HEK293 (cell line): ENCODE measurements around the gene PRKCZ.

Experiments
- CTCF ChIA-PET: fragments of 350-600 bp; formaldehyde crosslinking; extraction: SDS; loops from one replicate; lab custom pipeline; 2021; ENCODE audit warnings: antibody characterized with exemption; lab: Yijun Ruan, JAX
- POLR2A ChIA-PET: fragments of 300-600 bp; formaldehyde crosslinking; extraction: SDS; loops from one replicate; lab custom pipeline; 2020; ENCODE audit warnings: antibody characterized with exemption, inconsistent platforms; lab: Yijun Ruan, JAX
- H3K27ac ChIP-seq: fragments of 200-500 bp; sonication (Bioruptor generic); 2 replicates; pipeline ENCODE4 v1.5.1; 2014; ENCODE audit warnings: low read depth, low read length, control low read depth, inconsistent platforms; ENCODE audit errors: extremely low read depth
- H3K36me3 ChIP-seq, 2 experiments: fragments of 200-500 bp in 1 of 2; sonication (Bioruptor generic) in 1 of 2; 1 replicate in 1 of 2; 2 replicates in 1 of 2; pipeline ENCODE4 v1.5.1; 2014 to 2017; ENCODE audit warnings: inconsistent platforms in 2 of 2, low read length in 2 of 2; ENCODE audit not compliant: control insufficient read depth in 2 of 2, insufficient read depth in 1 of 2
- H3K4me1 ChIP-seq: fragments of 200-500 bp; sonication (Bioruptor generic); 2 replicates; pipeline ENCODE4 v1.5.1; 2014; ENCODE audit warnings: mild to moderate bottlenecking, low read length, inconsistent platforms; ENCODE audit not compliant: control insufficient read depth, insufficient read depth
- H3K4me3 ChIP-seq: 2 replicates; pipeline ENCODE4 v1.5.1; 2011; ENCODE audit warnings: low read depth, mild to moderate bottlenecking, control low read depth, low read length, moderate library complexity
- H3K9me3 ChIP-seq: fragments of 200-500 bp; sonication (Bioruptor generic); 2 replicates; pipeline ENCODE4 v1.5.1; 2014; ENCODE audit warnings: low read depth, low read length, inconsistent platforms; ENCODE audit not compliant: control insufficient read depth, insufficient read depth
- INSM2 ChIP-seq: fragments of 450-650 bp; formaldehyde crosslinking; IDR thresholded peaks from 2 replicates; pipeline ENCODE4 v1.5.1; 2016; ENCODE audit warnings: missing biosample characterization, missing genetic modification characterization
- KLF1 ChIP-seq: fragments of 450-650 bp; formaldehyde crosslinking; IDR thresholded peaks from 2 replicates; pipeline ENCODE4 v1.5.1; 2016; ENCODE audit warnings: missing biosample characterization, missing genetic modification characterization
- KLF8 ChIP-seq: fragments of 450-650 bp; formaldehyde crosslinking; IDR thresholded peaks from 2 replicates; pipeline ENCODE4 v1.5.1; 2016; ENCODE audit warnings: missing biosample characterization, missing genetic modification characterization
- ZNF148 ChIP-seq: fragments of 450-650 bp; formaldehyde crosslinking; IDR thresholded peaks from 2 replicates; pipeline ENCODE4 v1.5.0; 2017; ENCODE audit warnings: missing biosample characterization, missing genetic modification characterization, borderline replicate concordance
- ZNF221 ChIP-seq: fragments of 450-650 bp; formaldehyde crosslinking; IDR thresholded peaks from 2 replicates; pipeline ENCODE4 v1.5.1; 2017; ENCODE audit warnings: missing biosample characterization, missing genetic modification characterization, borderline replicate concordance
- ZNF354C ChIP-seq: fragments of 450-650 bp; formaldehyde crosslinking; IDR thresholded peaks from 2 replicates; pipeline ENCODE4 v1.5.1; 2016; ENCODE audit warnings: missing biosample characterization, missing genetic modification characterization, low read depth, borderline replicate concordance
- ZNF423 ChIP-seq: fragments of 450-650 bp; formaldehyde crosslinking; IDR thresholded peaks from 2 replicates; pipeline ENCODE4 v1.5.1; 2016; ENCODE audit warnings: missing biosample characterization, missing genetic modification characterization
- ZNF548 ChIP-seq: fragments of 450-650 bp; formaldehyde crosslinking; IDR thresholded peaks from 2 replicates; pipeline ENCODE4 v1.5.1; 2016; ENCODE audit warnings: missing biosample characterization, missing genetic modification characterization
- ZNF555 ChIP-seq: fragments of 450-650 bp; formaldehyde crosslinking; conservative IDR thresholded peaks from 2 replicates; pipeline ENCODE4 v1.5.1; 2017; ENCODE audit warnings: missing biosample characterization, mild to moderate bottlenecking, missing genetic modification characterization, inconsistent platforms
- ZNF558 ChIP-seq: fragments of 450-650 bp; formaldehyde crosslinking; IDR thresholded peaks from 2 replicates; pipeline ENCODE4 v1.5.1; 2016; ENCODE audit warnings: missing biosample characterization, missing genetic modification characterization
- ZNF561 ChIP-seq: fragments of 450-650 bp; IDR thresholded peaks from 2 replicates; pipeline ENCODE4 v1.5.1; 2018; ENCODE audit warnings: missing biosample characterization, missing genetic modification characterization, borderline replicate concordance
- ZNF629 ChIP-seq: fragments of 450-650 bp; formaldehyde crosslinking; IDR thresholded peaks from 2 replicates; pipeline ENCODE4 v1.5.1; 2017; ENCODE audit warnings: missing biosample characterization, missing genetic modification characterization
- ZNF785 ChIP-seq: fragments of 450-650 bp; formaldehyde crosslinking; IDR thresholded peaks from 2 replicates; pipeline ENCODE4 v1.5.1; 2016; ENCODE audit warnings: missing biosample characterization, missing genetic modification characterization
- ZNF791 ChIP-seq: fragments of 450-650 bp; formaldehyde crosslinking; IDR thresholded peaks from 2 replicates; pipeline ENCODE4 v1.5.1; 2016; ENCODE audit warnings: missing biosample characterization, missing genetic modification characterization
- ZSCAN16 ChIP-seq: fragments of 450-650 bp; formaldehyde crosslinking; IDR thresholded peaks from 2 replicates; pipeline ENCODE4 v1.5.1; 2016; ENCODE audit warnings: missing biosample characterization, missing genetic modification characterization
- ZSCAN5A ChIP-seq: fragments of 450-650 bp; formaldehyde crosslinking; IDR thresholded peaks from 2 replicates; pipeline ENCODE4 v1.5.1; 2016; ENCODE audit warnings: missing biosample characterization, missing genetic modification characterization
- TF ChIP-seq, protein P1 (sequence below): fragments of 450-650 bp; formaldehyde crosslinking; IDR thresholded peaks from 2 replicates; pipeline ENCODE4 v1.5.1; 2016; ENCODE audit warnings: missing biosample characterization, missing genetic modification characterization, borderline replicate concordance
- TF ChIP-seq, protein P2 (sequence below): fragments of 450-650 bp; formaldehyde crosslinking; IDR thresholded peaks from 2 replicates; pipeline ENCODE4 v1.5.1; 2016; ENCODE audit warnings: missing biosample characterization, missing genetic modification characterization
- TF ChIP-seq, protein P3 (sequence below): fragments of 450-650 bp; formaldehyde crosslinking; IDR thresholded peaks from 2 replicates; pipeline ENCODE4 v1.5.1; 2017; ENCODE audit warnings: missing biosample characterization, missing genetic modification characterization

PRKCZ gene

DNA sequence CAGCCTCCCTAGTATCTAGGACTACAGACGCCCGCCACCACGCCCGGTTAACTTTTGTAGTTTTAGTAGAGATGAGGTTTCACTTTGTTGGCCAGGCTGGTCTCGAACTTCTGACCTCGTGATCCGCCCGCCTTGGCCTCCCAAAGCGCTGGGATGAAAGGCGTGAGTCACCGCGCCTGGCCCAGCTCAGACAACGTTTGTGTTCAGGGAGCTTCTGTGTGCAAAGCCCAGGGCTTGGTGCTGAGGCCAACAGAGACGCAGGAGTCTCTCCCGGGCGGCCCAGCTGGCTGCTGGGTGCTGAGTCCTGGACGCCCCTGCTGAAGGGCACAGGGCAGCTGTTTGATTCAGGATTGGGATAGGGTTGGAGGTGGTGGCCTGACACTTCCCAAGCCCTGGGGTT is 3.0 kb downstream of the PRKCZ start:
- ChIA-PET CTCF (interaction anchor here (1.0 to 1.8 kb wide), 2 partner anchors 8 to 87 kb away, joined by 4 to 7 read pairs; no protein-coding TSS in a partner anchor), POLR2A (no interaction called here)
- Histone ChIP-seq H3K9me3 (no peaks in the 10 kb centered on the region), H3K36me3 (peaks cover 3 to 23% of the 10 kb centered on the region in 2 experiments; a peak in 2 of 3 replicates), H3K4me3 (no peak overlapping the region), H3K4me1 (no peaks in the 10 kb centered on the region; the same call in 1 of the 2 replicates), H3K27ac (no peak overlapping the region)
- no peak for TF ChIP-seq ZNF558 (tag by site-specific recombination)
- no peak for TF ChIP-seq ZNF785 (tag by site-specific recombination)
- no peak for TF ChIP-seq ZNF791 (tag by site-specific recombination)
- TF ChIP-seq KLF8 = 0 out of 2 replicates have a peak, but pooled peaks have one; percentile 0
- TF ChIP-seq, protein P1, sequence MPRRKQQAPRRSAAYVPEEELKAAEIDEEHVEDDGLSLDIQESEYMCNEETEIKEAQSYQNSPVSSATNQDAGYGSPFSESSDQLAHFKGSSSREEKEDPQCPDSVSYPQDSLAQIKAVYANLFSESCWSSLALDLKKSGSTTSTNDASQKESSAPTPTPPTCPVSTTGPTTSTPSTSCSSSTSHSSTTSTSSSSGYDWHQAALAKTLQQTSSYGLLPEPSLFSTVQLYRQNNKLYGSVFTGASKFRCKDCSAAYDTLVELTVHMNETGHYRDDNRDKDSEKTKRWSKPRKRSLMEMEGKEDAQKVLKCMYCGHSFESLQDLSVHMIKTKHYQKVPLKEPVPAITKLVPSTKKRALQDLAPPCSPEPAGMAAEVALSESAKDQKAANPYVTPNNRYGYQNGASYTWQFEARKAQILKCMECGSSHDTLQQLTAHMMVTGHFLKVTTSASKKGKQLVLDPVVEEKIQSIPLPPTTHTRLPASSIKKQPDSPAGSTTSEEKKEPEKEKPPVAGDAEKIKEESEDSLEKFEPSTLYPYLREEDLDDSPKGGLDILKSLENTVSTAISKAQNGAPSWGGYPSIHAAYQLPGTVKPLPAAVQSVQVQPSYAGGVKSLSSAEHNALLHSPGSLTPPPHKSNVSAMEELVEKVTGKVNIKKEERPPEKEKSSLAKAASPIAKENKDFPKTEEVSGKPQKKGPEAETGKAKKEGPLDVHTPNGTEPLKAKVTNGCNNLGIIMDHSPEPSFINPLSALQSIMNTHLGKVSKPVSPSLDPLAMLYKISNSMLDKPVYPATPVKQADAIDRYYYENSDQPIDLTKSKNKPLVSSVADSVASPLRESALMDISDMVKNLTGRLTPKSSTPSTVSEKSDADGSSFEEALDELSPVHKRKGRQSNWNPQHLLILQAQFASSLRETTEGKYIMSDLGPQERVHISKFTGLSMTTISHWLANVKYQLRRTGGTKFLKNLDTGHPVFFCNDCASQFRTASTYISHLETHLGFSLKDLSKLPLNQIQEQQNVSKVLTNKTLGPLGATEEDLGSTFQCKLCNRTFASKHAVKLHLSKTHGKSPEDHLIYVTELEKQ (tag by site-specific recombination) = no peak
- TF ChIP-seq ZNF354C = no peak
- no peak for TF ChIP-seq ZNF555
- no peak for TF ChIP-seq ZNF548 (tag by site-specific recombination)
- TF ChIP-seq ZNF629 (tag by site-specific recombination) = no peak
- no peak for TF ChIP-seq ZNF221 (tag by site-specific recombination)
- TF ChIP-seq ZSCAN5A (tag by site-specific recombination) = no peak
- TF ChIP-seq ZNF148 (tag by site-specific recombination) = no peak
- TF ChIP-seq ZNF423 (tag by site-specific recombination) = no peak
- peak; percentile 93 for TF ChIP-seq ZSCAN16 (tag by site-specific recombination)
- TF ChIP-seq KLF1 = peak; percentile 71
- TF ChIP-seq, protein P2, sequence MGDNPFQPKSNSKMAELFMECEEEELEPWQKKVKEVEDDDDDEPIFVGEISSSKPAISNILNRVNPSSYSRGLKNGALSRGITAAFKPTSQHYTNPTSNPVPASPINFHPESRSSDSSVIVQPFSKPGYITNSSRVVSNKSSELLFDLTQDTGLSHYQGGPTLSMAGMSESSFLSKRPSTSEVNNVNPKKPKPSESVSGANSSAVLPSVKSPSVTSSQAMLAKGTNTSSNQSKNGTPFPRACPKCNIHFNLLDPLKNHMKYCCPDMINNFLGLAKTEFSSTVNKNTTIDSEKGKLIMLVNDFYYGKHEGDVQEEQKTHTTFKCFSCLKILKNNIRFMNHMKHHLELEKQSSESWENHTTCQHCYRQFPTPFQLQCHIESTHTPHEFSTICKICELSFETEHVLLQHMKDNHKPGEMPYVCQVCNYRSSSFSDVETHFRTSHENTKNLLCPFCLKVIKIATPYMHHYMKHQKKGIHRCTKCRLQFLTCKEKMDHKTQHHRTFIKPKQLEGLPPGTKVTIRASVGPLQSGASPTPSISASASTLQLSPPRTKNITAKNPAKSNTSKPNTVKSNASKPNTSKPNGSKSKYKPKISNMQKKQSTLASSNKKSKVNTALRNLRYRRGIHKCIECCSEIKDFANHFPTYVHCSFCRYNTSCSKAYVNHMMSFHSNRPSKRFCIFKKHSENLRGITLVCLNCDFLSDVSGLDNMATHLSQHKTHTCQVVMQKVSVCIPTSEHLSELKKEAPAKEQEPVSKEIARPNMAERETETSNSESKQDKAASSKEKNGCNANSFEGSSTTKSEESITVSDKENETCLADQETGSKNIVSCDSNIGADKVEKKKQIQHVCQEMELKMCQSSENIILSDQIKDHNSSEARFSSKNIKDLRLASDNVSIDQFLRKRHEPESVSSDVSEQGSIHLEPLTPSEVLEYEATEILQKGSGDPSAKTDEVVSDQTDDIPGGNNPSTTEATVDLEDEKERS (tag by site-specific recombination) = no peak
- no peak for TF ChIP-seq ZNF561 (tag by site-specific recombination)
- TF ChIP-seq INSM2 (tag by site-specific recombination) = no peak
- TF ChIP-seq, protein P3, sequence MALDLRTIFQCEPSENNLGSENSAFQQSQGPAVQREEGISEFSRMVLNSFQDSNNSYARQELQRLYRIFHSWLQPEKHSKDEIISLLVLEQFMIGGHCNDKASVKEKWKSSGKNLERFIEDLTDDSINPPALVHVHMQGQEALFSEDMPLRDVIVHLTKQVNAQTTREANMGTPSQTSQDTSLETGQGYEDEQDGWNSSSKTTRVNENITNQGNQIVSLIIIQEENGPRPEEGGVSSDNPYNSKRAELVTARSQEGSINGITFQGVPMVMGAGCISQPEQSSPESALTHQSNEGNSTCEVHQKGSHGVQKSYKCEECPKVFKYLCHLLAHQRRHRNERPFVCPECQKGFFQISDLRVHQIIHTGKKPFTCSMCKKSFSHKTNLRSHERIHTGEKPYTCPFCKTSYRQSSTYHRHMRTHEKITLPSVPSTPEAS = no peak
